M059J (cell line): ENCODE measurements around the gene LTBP1. TPM values are rescaled to one million over a fixed set of nuclear protein-coding genes. Genes with fewer than 3 reads are reported as not detected.

Experiments used
- DNase-seq: peaks from one replicate; pipeline ENCODE4 v3.0.0-alpha.2; 2012; ENCODE audit warnings: low read depth
- total RNA-seq: library from RNA; depleted of rRNA; stranded (reverse); fragments of >200 nt; shearing (Covaris generic); gene quantifications from 2 replicates; pipeline ENCODE4 v1.2.3, GENCODE V29; 2014

LTBP1 gene
- total RNA-seq, 1 experiment from 2014 or later = 9.2 TPM

DNA sequence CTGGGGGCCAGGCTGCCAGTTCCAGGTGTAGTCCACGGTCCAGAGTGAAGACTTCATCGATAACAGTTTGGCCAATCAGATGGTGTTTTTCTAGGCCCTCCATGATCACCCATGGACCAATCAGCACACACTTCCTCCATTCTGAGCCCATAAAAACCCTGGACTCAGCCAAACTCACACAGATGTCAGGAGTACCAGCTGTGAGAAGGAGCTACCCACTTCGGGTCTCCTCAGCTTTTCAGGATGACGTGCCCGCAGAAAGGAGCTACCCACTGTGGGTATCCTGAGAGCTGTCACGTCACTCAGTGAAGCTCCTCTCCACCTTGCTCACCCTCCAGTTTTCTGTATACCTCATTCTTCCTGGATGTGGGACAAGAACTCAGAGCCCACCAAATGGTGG lies 319.7 kb downstream of the LTBP1 start:
- DNase-seq = no peak

DNA sequence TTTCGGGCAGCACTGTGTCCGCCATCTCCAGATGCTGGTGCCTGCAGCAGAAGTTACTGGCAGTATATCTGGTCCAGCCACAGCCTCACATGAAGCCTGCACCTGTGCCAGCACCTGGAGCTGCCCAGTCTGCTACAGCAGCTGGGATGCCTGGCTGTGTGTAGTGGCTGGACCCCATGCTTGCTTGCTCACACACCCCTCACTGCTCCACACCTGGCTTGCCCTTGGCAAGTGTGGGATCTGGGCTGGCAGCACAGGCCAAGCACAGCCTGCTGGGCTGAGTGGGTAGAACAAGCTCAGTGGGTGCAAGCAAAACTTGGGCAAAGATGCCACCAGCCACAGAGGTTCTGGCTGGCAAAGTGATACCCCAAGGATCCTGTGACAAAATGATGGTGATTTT lies 320.3 kb downstream of the LTBP1 start:
- no peak for DNase-seq

DNA sequence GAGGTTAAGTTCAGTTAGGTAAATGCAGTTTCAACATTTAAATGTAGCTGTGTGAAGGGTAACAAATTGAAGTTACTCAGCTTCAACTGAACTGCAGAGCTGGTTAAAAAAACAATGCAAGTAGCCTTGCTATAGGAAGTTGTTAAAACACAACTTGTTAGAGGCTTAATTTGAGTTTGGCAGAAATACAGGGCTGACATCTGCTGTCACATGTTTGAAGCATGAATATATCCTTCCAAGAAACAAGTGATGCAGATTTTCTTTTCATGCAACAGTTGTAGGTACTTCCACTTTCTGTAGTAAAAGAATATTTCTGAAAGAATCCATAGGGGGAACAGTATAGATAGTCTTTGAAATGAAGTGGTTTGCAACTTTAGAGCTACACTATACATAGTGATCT lies 321.0 kb downstream of the LTBP1 start:
- DNase-seq = peak; percentile 17

DNA sequence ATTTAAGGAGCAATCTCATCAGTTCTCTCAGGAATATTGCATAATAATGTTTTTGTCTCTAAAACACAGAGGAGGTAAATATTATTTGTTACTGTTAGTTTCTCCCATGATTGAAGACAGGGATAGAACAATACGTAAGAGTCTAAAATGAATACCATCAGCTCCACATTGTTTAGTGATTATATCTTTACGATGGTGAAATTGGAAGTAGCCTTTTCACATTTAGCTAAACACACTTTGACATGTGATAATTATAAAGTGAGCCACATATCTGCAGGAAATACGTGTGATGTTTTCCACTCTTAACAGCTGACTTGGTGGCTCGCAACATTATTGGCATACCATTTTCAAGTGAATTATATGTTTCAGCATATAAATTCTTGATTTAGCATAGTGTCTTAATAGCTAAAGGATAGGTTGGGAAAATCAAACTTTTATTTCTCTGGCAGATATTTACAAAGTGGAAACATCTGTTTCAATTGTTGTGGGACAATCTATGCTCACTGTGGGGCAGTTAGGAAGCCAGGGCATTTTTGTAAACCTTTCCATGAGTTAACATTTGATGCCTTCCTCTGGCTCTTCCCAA lies 321.6 kb downstream of the LTBP1 start:
- no peak for DNase-seq

DNA sequence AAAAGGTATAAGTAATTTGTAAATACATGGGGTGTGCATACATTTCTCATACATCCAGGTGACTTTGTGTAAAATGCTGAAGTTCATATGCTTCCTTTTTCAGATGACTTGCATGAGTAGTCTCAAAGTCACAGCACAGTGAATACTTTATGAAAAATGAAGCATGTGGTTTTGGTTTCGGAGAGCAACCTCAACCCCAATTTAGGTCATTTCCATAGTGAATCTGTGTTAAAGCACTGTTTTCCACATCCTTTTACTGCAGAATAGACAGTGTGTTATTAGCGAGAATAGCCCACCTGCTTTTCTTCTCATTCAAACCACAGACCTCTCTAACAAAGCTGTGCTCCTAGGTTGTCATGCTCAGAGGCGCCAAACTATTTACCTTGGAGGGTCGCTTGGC lies 325.2 kb downstream of the LTBP1 start:
- DNase-seq = no peak

DNA sequence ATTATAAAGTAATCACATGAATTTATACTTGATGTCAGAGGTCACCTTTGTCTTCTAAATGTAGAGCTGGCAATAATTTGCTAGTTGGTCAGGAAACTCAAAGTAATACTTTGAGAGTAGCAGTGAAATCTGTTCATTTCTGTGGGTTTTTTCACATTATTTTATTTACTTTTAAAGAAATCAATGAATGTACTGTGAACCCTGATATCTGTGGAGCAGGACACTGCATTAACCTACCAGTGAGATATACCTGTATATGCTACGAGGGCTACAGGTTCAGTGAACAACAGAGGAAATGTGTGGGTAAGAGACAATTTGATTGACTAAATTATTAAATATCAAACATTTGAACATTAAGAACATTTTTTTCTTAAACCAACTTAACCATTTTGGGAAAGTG lies 326.7 kb downstream of the LTBP1 start:
- no peak for DNase-seq

DNA sequence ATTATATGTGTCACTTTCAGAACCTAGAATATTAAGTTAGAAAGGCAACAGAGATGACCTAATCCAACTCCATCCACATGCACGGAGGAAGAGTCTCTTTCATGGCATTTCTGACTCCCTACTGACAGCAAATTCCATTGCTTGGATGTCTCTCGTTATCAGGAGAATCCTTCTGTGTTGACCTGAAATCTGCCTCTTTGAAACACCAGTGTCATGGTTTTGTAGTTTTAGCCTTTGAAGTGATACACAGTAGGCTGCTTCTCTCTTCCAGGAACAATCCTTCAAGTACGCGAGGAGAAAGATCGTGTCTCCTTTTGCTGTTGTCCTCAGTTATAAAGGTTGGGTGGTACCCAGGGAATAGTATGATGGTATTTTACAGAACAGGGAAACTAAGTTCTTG lies 327.8 kb downstream of the LTBP1 start:
- no peak for DNase-seq

DNA sequence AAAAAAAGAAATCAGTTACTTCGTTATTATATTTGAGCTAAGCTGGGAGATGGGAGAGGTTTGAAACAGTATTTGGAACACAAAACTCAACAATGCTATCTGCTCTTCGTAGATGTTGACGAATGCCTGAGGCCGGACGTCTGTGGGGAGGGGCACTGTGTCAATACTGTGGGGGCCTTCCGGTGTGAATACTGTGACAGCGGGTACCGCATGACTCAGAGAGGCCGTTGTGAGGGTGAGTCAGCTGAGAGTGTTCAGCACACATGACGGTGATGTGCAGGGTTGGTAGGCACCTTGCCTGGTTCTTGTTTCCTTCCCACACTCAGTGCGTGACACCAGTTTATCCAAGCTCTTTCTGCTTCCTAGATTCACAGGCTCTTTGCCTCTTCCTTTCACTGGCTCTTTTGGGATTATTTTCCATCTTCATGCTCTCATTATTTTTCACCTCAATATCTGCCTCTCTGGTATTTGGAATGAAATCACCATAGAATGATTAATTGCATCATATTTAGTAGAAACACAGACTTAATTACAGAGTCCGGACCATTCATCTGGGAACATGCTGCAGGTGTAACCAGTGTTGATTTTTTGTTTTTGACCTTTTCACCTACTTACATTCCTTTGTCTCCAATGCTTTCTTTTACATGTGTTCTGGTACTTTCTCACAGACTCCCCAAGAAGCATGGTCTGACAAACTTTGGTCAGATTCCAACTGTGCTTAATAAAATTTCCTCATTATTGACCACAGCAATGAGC lies 329.1 kb downstream of the LTBP1 start:
- DNase-seq = peak; percentile 94

DNA sequence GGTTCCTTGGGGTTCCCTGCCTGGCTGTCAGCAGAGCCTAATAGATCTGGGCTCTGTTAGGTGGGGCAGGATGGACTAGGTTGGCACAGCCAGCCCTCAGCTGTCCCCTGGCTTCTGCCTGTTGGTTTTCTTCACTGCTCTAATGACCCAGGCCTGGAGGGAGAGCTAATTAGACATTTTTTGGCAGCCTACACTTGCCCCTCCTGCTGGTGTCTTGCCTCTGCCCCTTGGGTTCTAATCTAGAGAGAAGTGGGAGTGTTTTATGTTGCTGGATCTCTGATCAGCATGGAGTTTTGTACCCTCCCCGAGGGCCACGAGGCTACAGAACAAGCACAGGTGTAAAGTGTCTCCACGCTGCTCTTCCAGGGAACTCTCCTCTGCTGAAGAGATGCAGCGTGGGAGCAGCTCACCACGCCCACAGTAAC lies 330.3 kb downstream of the LTBP1 start:
- no peak for DNase-seq

DNA sequence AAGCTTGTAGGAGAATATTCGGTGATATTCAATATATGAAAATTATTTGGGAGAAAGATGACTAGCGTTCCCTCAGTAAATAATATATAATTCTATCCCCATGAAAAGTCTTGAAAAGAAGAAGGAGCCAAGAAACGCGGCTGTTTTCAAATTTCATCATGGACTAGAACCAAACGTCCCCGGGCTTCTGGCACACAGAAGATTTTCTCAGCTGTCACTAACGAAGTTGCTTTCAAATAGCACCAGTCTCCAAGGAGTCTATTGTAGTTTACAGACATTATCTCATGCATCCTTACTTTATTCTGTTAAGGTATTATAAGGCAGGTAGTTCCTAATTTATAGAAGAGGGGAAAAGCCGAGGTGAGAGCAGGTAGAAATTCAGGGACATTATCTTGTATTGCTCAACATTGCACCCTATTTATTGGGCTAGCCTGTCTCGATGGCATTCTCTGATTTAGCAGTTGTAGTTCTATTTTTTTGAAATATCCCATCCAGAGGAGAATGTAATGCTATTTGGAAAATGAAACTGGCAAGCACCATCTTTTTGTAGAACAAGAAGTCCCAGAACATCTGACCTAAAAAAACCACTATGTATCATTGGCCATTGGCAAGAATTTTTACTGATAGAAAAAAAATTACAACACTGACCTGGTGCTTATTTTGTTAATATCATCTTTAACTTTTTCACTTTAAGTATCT lies 331.6 kb downstream of the LTBP1 start:
- no peak for DNase-seq

DNA sequence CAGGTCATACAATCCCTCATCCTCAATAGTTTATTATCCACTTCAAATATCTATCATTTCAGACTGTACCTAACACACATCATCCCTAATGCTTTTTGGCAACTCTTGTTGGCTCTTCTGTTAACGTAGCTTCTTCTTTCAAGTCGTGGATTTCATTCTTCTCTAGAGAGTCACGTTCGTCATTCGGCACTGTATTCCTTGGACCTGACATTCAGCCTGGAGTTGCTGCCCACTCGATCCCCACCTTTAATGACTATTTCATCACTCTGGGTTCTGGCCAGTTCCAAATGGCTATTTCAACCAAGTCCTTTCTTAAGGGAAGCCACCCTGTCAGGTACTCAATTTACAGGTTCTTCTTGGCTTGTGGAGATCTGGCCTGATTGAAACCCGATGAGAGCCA lies 337.5 kb downstream of the LTBP1 start:
- DNase-seq = no peak

DNA sequence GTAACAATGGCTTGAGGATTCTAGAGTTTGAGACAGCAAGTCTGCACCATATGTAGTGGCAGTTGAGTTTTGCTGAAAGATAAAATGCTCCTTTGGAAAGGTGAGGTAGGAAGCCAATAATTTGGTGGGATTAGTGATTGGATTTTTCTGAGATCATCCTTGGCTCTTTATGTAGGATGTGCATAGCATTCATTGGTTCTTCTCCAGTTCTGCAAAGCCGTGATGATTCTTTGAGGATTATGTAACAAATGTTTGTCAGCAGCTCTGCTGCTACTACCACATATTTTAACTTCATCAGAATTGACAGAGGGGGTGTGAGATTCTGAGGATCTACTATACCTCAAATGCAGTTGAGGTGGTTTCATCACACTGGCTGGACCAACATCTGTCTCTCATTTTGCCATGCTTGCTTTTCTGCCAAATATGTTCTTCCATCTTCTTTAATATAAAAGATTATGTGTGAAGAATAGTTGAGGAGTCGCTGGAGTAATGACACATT lies 340.8 kb downstream of the LTBP1 start:
- DNase-seq = no peak

DNA sequence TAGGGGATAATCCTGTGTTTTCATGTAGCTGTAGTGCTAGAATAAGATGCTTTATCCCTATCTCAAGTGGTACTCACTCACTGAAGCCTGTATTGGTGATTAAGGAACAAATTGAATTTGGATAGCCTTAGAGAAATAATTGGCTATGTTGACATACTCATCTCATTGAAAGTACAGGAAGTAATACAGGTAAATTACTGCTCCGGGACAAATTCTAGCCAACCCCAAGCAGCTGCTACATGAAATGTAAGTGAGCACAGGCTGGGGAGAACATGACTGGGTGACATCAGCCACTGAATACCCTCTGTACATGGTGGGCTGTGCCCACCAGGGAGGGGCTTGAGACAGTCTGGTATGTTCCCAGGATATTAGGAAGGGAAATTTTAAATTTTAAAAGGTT lies 341.3 kb downstream of the LTBP1 start:
- no peak for DNase-seq

DNA sequence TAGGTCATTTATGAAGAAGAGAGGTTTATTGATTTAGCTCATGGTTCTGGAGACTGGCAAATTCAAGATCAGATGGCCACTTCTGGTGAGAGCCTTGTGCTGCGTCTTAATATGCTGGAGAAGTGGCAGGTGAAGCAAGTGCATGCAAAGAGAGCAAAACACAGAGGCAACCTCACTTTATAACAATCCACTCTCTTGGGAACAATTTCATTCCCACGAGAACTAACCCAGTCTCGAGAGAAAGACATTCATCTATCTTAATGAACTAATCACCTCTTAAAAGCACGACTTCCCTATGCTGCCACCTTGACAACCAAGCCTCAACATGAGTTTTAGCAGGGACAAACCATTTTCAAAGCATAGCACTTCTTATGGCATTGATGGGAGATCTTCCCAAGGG lies 343.2 kb downstream of the LTBP1 start:
- no peak for DNase-seq

DNA sequence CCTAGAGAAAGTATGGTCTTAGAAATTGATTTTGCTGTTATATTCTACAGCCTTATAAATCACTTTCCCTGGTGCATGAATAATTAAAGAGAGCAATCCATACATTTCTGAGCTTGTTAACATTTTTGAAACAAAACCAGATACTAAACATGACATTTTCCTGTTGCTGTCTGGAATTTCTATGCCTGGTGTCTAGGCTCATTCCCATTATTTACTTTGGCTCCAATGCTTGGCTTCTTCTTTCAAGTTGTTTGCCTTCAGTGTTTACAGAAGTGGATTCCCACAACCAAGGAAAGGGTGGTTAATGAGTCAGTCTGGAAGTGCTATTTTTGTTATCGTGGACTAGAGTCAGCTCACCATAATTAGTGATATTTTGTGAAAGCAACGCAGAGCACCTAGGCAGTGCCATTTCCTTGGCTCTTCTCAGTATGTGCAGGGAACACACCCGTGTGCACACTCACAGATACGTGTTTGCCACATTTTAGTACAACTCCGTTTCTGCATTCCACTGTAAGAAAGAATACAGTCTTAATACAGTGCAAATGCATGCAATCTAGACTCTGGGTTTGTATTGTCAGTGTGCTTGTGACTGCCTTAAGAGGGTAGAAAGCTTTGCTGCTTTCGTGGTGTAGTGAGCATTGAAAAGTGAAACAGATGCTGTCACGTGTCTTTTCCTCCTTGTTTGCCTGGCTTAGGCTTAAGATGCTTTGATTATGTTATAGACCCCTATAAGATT lies 344.7 kb downstream of the LTBP1 start:
- peak; percentile 79 for DNase-seq

DNA sequence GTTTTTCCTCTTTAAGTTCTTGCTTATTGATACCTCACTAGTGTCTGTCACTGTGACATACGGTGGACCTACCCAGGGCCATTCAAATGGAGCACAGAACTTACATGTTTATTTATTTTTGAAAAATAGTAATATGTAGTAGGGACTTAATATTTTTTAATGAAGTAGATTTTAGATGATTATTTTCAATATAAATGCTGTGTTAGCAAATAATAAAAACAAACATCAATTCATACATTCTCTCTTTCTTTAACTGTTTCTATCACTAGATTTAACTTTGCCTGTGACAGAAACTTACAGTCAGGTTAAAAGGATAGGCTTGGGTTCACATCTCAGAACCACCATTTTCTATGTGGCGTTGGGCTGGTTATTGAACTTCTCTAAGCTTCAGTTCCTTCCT lies 345.3 kb downstream of the LTBP1 start:
- DNase-seq = no peak

DNA sequence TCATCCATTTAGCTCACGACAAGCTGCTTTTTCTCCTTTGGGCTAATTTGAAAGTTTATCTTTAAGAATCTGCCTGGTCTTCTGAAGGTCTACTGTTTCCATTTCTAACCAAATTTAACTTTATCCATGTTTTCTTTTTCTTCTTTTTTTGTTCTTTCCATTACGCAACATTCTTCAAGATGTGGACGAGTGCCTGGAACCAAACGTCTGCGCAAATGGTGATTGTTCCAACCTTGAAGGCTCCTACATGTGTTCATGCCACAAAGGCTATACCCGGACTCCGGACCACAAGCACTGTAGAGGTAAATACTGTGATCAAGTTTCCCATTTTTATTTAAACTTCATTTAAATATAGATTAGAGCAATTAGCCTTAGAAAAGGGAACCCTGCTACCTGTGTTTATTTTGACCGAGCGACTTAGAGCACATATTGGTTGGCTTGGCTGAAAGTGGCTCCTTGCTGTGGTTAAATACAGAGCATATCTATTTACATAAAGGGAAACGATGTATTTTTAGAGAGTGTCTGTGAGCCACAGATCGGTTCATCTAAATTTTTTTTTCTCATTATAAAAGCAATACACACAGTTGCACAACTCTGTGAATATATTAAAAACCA lies 346.3 kb downstream of the LTBP1 start:
- no peak for DNase-seq

DNA sequence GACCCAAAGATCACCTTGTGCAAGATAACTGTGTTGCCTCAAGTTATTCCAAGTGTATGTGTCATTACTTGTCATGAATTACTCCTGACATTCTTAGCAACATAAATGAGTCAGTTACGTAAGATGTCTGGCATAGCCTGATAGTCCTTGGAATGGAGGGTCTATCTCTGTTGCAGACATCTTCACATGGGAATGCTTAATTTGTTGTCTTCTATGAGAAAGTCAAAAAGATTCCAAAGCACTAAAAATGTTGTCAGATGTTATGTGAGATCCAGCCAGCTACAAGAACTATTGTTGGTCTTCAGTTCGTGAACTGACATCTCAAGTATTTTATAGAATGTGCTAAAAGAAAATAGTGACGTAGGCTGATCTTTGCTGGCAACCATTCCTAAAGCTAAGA lies 351.5 kb downstream of the LTBP1 start:
- DNase-seq = peak; percentile 22

DNA sequence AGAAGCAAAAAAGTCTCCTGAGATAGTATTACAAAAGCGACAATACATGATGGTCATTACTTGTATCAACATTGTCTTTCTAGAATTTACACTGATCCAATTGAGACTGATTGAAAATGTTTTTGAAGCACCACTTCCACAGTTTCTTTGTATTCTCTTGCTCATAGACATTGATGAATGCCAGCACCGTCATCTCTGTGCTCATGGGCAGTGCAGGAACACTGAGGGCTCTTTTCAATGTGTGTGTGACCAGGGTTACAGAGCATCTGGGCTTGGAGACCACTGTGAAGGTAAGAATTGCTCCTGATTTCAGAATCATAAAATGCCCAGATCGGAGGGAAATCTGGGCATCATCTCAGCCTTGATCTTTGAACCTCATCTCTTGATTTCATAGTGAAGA lies 354.6 kb downstream of the LTBP1 start:
- DNase-seq = no peak

DNA sequence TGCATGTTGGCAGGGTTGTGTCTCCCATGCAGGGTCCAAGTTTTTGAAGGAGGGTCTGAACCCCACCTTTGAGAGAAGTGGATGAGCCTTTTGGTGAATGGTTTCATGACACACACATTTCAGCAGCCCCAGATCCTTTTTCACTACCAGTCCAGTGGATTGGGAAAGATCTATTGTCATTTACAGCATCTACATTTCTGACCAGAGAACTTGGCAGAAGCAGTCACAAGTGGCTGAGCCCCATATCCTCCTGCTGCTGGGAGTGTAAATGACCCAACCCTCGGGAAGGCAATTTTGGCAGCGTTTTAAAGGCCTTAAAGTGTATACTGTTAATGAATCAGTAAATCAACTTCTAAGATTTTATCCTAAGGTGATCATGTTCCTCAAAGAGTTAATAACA lies 355.6 kb downstream of the LTBP1 start:
- no peak for DNase-seq

DNA sequence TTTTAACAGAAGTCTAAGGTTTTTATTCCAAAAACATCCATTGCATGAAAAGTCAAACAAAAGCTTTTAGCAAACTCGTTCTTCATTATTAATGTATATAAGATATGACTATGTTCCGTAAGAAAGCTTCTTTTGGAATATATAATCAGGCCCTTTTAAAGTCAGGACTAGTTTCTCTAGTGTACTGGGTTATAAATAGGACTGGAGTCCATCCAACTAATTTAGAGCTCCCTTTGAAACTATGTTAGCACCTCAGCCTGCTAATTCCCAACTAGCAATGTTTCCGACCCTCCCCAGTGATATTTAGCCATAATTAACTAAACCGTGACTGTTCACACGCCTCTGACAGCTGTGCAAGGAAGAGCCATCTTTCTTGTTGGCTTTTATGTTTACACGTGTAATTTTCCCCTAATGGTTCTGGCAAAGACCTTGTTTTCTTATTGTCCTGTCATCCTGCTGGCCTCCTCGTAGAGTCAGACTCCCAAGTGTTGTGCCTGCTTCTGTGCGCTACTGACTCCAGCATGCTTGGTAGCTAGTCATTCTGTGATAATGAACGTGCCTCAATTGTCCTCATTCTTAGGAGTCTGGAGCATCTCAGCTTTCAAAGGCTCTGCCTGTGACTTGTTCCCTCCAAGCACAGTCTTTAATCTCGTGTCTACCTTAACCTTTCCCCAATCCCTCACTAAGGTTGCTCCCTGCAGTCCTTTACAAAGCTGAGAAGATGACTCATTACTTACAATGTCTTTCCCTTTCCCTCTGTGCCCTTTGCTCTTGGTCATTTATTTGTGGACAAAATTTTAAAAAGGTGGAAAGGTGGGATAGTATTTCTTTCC lies 357.5 kb downstream of the LTBP1 start:
- DNase-seq = no peak
